ENCODE results near the gene THAP7.
"Not testable (repeated sequence)": the region's sequence is repeated elsewhere in the genome, so short reads cannot be mapped to it uniquely, and the experiment has no call there.

Gene THAP7

DNA sequence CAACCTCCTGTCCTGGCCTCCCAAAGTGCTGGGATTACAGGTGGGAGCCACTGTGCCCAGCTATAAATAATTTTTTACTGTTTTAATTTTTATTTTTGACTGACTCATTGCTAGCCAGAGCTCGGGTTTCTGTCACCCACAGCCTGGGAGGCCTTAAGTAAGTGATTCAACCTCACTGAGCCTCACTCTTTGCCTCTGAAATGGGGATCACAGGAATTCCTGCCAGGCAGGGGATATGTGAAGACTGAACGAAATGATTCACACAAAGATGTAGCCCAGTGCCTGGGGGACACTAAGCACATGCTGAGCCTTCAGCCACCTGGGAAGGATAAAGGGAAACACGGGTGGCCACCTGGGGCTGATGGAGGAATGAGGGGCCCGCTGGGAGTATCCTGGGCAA is 40.0 kb upstream of the THAP7 start:
- H3K4me3 ChIP-seq (ENCODE audit: low read length): no peak overlapping the region
- H3K27me3 ChIP-seq (ENCODE audit: control insufficient read depth, insufficient read depth, low read length): no peaks in the 10 kb centered on the region
- H3K9me3 ChIP-seq (ENCODE audit: control insufficient read depth, low read length): no peaks in the 10 kb centered on the region
- H3K4me1 ChIP-seq (ENCODE audit: control insufficient read depth, insufficient read depth, low read length): peaks cover 32% of the 10 kb centered on the region
- H3K36me3 ChIP-seq (ENCODE audit: control insufficient read depth, insufficient read depth, low read length): no peaks in the 10 kb centered on the region
- no peak overlapping the region for H3K9ac ChIP-seq (ENCODE audit: low read length)

DNA sequence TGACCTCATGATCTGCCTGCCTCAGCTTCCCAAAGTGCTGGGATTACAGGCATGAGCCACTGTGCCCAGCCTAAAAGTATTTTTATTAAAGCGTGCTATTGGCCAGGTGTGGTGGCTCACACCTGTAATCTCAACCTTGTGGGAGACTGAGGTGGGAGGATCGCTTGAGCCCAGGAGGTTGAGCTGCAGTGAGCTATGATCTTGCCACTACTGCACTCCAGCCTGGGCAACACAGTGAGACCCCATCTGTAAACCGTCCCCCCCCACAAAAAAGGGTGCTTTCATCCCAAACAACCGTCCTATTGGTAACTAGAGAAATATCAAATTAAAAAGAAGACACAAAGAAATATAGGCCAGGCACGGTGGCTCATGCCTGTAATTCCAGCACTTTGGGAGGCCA is 37.2 kb upstream of the THAP7 start:
- H3K9me3 ChIP-seq (ENCODE audit: control insufficient read depth, low read length); H3K36me3 ChIP-seq (ENCODE audit: control insufficient read depth, insufficient read depth, low read length); H3K27me3 ChIP-seq (ENCODE audit: control insufficient read depth, insufficient read depth, low read length); H3K4me3 ChIP-seq (ENCODE audit: low read length); H3K9ac ChIP-seq (ENCODE audit: low read length): not testable (repeated sequence)
- peaks cover 11% of the 10 kb centered on the region for H3K4me1 ChIP-seq (ENCODE audit: control insufficient read depth, insufficient read depth, low read length)

DNA sequence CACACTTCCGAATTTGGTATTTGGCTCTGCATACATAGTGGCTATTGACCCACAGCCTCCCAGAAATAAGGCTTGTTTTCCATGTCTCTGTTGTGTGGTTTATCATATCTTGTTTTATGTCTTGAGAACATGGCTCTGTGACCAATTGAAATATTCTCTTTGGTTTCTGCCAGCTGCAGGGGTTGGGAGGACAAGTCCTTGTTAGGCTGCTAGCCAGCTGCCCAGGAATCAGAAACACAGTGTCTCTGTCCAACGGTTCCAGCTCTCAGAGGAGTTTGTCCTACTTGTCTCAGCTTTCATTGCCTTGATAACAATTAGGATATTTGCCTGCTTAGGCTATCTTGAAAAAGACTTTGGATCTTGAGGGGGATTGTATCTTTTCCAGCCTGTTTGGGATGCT is 36.5 kb upstream of the THAP7 start:
- peaks cover 7% of the 10 kb centered on the region for H3K4me1 ChIP-seq (ENCODE audit: control insufficient read depth, insufficient read depth, low read length)

DNA sequence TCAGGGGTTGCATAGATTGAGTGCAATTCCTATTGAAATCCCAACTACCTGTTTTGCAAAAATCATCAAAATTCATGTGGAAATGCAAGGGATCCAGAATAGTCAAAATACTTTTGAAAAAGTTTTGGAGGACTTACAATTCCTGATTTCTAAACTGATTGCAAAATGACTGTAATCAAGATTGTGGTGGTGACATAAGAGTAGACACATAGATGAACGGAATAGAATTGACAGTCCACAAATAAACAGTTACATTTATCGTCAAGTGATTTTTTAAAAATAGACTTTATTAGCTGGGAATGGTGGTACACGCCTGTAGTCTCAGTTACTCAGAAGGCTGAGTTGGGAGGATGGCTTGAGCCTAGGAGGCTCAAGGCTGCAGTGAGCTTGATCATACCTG is 33.1 kb upstream of the THAP7 start:
- H3K4me3 ChIP-seq (ENCODE audit: low read length): no peak overlapping the region
- H3K36me3 ChIP-seq (ENCODE audit: control insufficient read depth, insufficient read depth, low read length): no peaks in the 10 kb centered on the region
- no peak overlapping the region for H3K9ac ChIP-seq (ENCODE audit: low read length)
- H3K9me3 ChIP-seq (ENCODE audit: control insufficient read depth, low read length): no peaks in the 10 kb centered on the region
- peaks cover 13% of the 10 kb centered on the region for H3K4me1 ChIP-seq (ENCODE audit: control insufficient read depth, insufficient read depth, low read length)
- H3K27me3 ChIP-seq (ENCODE audit: control insufficient read depth, insufficient read depth, low read length): peaks cover 6% of the 10 kb centered on the region

More for the DNA sequence above, 36.5 kb upstream of the THAP7 start:
- H3K4me3 ChIP-seq (ENCODE audit: low read length): no peak overlapping the region
- H3K9me3 ChIP-seq (ENCODE audit: control insufficient read depth, low read length): no peaks in the 10 kb centered on the region
- H3K27me3 ChIP-seq (ENCODE audit: control insufficient read depth, insufficient read depth, low read length): no peaks in the 10 kb centered on the region
- no peaks in the 10 kb centered on the region for H3K36me3 ChIP-seq (ENCODE audit: control insufficient read depth, insufficient read depth, low read length)
- H3K9ac ChIP-seq (ENCODE audit: low read length): no peak overlapping the region

DNA sequence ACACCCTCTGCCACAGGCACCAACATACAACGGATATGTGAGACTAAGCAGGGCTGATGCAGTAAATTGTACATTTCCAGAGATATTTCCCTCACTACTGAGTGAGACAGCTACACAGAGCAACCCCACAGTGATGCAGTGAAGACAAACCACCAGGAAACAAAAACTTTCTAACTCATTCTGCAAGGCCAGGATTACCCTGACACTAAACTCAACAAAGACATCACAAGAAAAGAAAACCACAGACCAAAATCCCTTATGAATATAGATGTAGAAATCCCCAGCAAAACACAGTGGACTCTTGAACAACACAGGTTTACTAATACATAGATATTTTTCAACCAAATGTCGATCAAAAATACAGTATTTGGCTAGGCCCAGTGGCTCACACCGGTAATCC is 32.0 kb upstream of the THAP7 start:
- Histone ChIP-seq H3K4me1 (ENCODE audit: control insufficient read depth, insufficient read depth, low read length) (peaks cover 13% of the 10 kb centered on the region), H3K4me3 (ENCODE audit: low read length) (no peak overlapping the region), H3K27me3 (ENCODE audit: control insufficient read depth, insufficient read depth, low read length) (peaks cover 6% of the 10 kb centered on the region), H3K9me3 (ENCODE audit: control insufficient read depth, low read length) (no peaks in the 10 kb centered on the region), H3K36me3 (ENCODE audit: control insufficient read depth, insufficient read depth, low read length) (no peaks in the 10 kb centered on the region), H3K9ac (ENCODE audit: low read length) (no peak overlapping the region)

DNA sequence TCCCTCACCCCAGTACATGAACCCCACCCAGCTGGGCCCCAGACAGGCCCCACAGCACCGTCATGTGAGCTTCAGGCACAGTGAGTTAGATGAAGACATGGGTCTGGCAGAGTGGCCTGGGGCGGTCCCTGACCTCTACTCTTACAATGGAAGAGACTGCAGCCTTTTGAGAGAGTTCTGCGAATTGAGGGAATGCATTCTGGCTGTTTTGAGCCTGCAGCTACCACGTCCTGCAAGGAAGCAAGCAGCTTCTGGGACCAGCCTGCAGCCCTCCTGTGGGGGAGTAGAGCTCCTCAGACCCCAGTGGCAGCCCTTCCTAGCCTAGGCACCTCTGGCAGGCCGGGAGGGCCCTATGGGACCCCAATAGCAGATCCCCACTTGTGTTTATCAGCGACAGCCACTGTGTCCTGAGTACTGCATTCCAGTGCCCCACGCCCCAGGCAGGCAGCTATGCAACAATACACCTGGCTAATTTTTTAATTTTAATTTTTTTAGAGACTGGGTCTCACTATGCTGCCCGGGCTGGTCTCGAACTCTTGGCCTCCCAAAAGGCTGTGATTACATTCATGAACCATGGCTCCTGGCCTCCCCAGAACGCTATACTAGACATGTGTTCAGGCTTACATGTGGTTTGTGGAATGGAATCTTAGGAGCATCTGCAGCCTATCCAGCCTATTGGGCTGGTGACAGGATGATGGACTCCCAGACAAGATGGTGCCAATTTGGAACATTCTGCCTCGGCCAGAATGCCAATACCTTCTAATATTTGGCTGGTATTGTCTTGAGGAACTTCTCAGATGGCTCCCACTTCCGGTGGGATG is 31.2 kb upstream of the THAP7 start:
- no peak overlapping the region for H3K4me3 ChIP-seq (ENCODE audit: low read length)
- peaks cover 6% of the 10 kb centered on the region for H3K27me3 ChIP-seq (ENCODE audit: control insufficient read depth, insufficient read depth, low read length)
- peaks cover 13% of the 10 kb centered on the region for H3K4me1 ChIP-seq (ENCODE audit: control insufficient read depth, insufficient read depth, low read length)
- H3K9me3 ChIP-seq (ENCODE audit: control insufficient read depth, low read length): no peaks in the 10 kb centered on the region
- H3K9ac ChIP-seq (ENCODE audit: low read length): no peak overlapping the region
- no peaks in the 10 kb centered on the region for H3K36me3 ChIP-seq (ENCODE audit: control insufficient read depth, insufficient read depth, low read length)

DNA sequence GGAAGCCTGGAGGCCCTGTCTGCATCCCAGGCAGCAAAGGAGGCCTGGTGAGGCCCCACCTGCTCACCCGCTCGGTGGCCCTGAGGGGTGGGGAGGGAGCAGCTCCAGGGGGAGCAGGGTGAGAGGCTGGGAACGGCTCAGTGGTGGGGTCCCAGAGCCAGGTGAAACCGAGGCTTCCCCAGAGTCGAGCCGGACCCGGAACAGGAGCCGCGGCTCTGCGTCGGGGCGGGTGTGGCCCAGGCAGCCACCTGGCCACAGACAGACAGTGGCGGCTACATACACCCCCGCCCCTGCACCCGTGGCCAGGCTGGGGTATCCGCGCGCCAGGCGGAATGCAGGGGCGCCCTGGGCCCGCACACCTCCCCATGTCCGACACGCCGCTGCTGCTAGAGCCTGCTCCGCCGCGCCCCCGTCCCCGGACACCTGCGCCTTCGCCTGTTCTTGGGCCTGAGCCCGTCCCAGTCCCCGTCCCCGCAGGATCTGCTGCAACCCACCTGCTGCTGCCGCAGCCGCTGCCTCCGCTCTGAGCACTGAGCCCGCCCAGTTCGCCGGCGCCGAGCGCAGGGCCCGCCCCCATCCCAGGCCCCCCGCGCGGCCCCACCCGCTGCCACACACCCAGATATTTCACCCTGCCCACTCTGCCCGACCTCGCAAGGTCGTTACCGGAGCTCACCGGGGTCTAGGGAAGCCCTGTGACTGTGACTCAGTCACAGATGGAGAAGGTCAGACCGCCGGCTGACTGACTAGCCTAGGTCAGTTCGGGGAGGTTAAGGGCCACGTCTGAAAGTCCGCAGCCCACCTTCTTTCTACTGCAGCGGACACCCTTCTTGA is 30.3 kb upstream of the THAP7 start, which contains the start of gene SLC7A4:
SLC7A4 (minus strand) TSS at position 525 of the 831 bp plus-strand sequence. CDS start 749 bp downstream, outside the sequence.
- H3K27me3 ChIP-seq (ENCODE audit: control insufficient read depth, insufficient read depth, low read length): peaks cover 6% of the 10 kb centered on the region
- no peak within 1 kb of the TSS for H3K4me3 ChIP-seq (ENCODE audit: low read length)
- no peaks in the 10 kb centered on the region for H3K36me3 ChIP-seq (ENCODE audit: control insufficient read depth, insufficient read depth, low read length)
- peaks cover 15% of the 10 kb centered on the region for H3K4me1 ChIP-seq (ENCODE audit: control insufficient read depth, insufficient read depth, low read length)
- no peaks in the 10 kb centered on the region for H3K9me3 ChIP-seq (ENCODE audit: control insufficient read depth, low read length)
- peak within 1 kb of the TSS; percentile 59 for H3K9ac ChIP-seq (ENCODE audit: low read length)

DNA sequence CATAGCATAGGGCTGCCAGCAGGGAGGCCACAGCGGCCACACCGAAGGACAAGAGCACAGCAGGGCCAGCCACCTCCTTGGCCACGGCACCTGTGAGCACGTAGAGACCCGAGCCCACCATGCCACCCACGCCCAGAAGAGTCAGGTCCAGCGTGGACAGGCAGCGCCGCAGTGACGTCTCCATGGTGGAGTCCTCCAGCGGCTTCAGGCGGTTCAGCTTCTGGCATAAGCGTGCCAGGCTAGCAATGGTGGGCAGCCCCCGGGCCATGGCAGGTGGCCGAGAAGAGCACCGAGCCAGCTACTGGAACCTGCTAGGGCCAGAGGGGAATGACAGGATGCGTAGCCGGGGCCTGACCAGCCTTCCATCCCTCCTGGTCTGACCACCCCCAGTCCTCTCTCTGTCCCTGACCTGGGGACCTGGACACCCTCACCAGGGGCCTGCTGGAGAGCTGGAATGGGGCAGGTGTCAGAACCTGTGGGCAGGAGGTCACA is 29.7 kb upstream of the THAP7 start:
- Histone ChIP-seq H3K9ac (ENCODE audit: low read length) (peak overlapping the region; percentile 59), H3K27me3 (ENCODE audit: control insufficient read depth, insufficient read depth, low read length) (peaks cover 6% of the 10 kb centered on the region), H3K4me3 (ENCODE audit: low read length) (no peak overlapping the region)

DNA sequence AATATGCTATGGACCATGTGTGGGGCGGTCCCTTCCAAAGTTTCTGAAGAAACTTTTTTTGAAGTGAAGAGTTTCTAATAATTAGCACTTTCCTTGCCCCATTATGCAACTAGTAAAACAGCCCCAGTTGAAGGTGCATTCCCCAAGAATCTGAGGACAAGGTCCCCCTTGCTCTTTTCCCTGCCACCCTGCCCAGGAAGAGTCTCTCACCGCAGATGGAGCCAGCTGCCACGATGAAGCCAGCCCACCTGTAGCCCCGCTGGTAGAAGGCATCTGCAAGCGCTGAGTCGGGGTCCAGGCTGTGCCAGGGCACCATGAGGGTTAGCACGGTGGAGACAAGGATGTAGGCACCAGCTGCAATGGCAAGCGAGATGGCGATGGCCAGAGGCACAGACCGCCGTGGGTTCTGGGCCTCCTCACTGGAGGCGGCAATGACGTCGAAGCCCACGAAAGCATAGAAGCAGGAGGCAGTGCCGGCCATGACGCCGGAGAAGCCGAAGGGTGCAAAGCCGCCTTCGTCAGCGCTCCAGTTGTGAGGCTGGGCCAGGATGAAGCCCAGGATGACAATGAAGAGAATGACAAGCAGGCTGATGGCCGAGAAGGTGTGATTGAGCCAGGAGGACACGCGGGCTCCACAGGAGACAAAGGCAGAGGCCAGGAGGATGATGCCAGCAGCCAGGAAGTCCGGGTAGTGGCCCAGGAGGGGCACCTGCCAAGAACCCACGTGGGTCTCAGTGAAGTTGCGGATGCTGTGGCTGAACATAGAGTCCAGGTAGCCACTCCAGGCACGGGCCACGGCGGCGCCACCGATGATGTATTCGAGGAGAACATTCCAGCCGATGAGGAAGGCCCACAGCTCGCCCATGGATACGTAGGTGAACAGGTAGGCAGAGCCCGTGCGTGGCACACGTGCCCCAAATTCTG is 29.0 kb upstream of the THAP7 start:
- Histone ChIP-seq H3K9ac (ENCODE audit: low read length) (no peak overlapping the region), H3K27me3 (ENCODE audit: control insufficient read depth, insufficient read depth, low read length) (peaks cover 6% of the 10 kb centered on the region), H3K36me3 (ENCODE audit: control insufficient read depth, insufficient read depth, low read length) (no peaks in the 10 kb centered on the region), H3K9me3 (ENCODE audit: control insufficient read depth, low read length) (no peaks in the 10 kb centered on the region), H3K4me3 (ENCODE audit: low read length) (no peak overlapping the region), H3K4me1 (ENCODE audit: control insufficient read depth, insufficient read depth, low read length) (peaks cover 18% of the 10 kb centered on the region)

More for the DNA sequence above, 29.7 kb upstream of the THAP7 start:
- no peaks in the 10 kb centered on the region for H3K9me3 ChIP-seq (ENCODE audit: control insufficient read depth, low read length)
- H3K4me1 ChIP-seq (ENCODE audit: control insufficient read depth, insufficient read depth, low read length): peaks cover 18% of the 10 kb centered on the region
- H3K36me3 ChIP-seq (ENCODE audit: control insufficient read depth, insufficient read depth, low read length): no peaks in the 10 kb centered on the region

DNA sequence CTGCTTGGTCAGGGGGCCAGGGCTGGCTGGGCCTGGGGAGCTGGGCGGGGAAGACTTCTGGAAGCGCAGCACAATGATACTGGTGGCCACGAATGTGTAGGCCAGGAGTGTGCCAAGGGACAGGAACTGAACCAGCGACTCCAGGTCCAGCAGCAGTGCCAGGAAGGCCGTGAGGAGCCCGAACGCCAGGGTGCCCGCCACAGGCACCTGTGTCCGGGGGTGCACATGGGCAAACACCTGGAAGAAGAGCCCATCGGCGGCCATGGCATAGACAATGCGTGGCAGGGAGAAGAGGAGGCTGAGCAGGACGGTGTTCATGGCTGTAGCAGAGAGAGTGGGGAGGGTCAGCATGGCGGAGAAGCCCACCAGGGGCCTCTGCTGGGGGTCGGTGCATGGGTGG is 28.1 kb upstream of the THAP7 start:
- Histone ChIP-seq H3K9ac (ENCODE audit: low read length) (no peak overlapping the region), H3K4me3 (ENCODE audit: low read length) (no peak overlapping the region), H3K36me3 (ENCODE audit: control insufficient read depth, insufficient read depth, low read length) (no peaks in the 10 kb centered on the region), H3K9me3 (ENCODE audit: control insufficient read depth, low read length) (no peaks in the 10 kb centered on the region), H3K4me1 (ENCODE audit: control insufficient read depth, insufficient read depth, low read length) (peaks cover 18% of the 10 kb centered on the region), H3K27me3 (ENCODE audit: control insufficient read depth, insufficient read depth, low read length) (peaks cover 6% of the 10 kb centered on the region)

DNA sequence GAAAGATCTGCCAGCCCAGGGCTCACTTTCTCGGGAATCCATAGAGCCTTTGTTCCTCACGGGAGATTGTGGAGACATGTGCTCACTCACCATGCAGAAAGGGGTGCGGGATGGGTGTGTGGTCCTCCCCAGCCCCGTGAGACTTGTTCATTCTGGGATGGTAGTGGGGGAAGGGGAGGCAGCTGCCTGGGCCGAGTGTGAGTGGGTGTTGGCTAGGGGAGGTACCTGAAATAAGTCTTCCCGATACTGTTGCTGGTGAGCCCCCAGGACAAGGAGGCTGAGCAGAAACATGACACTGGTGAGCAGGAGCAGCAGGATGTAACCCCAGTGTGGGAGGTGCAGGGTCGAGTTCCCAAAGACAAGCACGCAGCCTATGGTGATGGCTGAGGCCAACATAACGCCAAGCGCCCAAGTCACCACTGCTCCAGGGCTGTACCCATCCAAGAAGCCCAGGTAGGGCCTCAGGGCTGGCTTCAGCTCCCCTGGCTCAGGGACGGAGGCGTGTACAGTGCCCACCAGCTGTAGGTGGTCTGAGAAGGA is 27.6 kb upstream of the THAP7 start:
- peaks cover 6% of the 10 kb centered on the region for H3K27me3 ChIP-seq (ENCODE audit: control insufficient read depth, insufficient read depth, low read length)
- H3K9me3 ChIP-seq (ENCODE audit: control insufficient read depth, low read length): no peaks in the 10 kb centered on the region
- H3K4me3 ChIP-seq (ENCODE audit: low read length): no peak overlapping the region
- peaks cover 18% of the 10 kb centered on the region for H3K4me1 ChIP-seq (ENCODE audit: control insufficient read depth, insufficient read depth, low read length)
- no peak overlapping the region for H3K9ac ChIP-seq (ENCODE audit: low read length)
- H3K36me3 ChIP-seq (ENCODE audit: control insufficient read depth, insufficient read depth, low read length): no peaks in the 10 kb centered on the region

Measured in mucosa of stomach (tissue), 1 donor.